ENCODE data around the gene PPA2.

The PPA2 gene

GRCh38 chr4:105389167-105389566 is 84.7 kb downstream of the PPA2 start:
- no peak for DNase-seq (ENCODE audit: low read depth)

GRCh38 chr4:105387466-105387865 is 86.4 kb downstream of the PPA2 start:
- no peak for DNase-seq (ENCODE audit: low read depth)

- no peak for DNase-seq (ENCODE audit: low read depth)
These were observed 87.8 kb downstream of the PPA2 start for GRCh38 chr4:105386012-105386411.

GRCh38 chr4:105374071-105374470 is 99.8 kb downstream of the PPA2 start:
- no peak for DNase-seq (ENCODE audit: low read depth)

GRCh38 chr4:105373324-105373723 is 100.5 kb downstream of the PPA2 start:
- DNase-seq (ENCODE audit: low read depth), result no peak

- no peak for DNase-seq (ENCODE audit: low read depth)
These were observed 103.9 kb downstream of the PPA2 start for GRCh38 chr4:105369988-105370387.

- DNase-seq (ENCODE audit: low read depth), result no peak
These were observed 112.8 kb downstream of the PPA2 start for GRCh38 chr4:105361053-105361452.

GRCh38 chr4:105357258-105357980 is 116.4 kb downstream of the PPA2 start:
- DNase-seq (ENCODE audit: low read depth), result no peak

- DNase-seq (ENCODE audit: low read depth), result no peak
These were observed 117.7 kb downstream of the PPA2 start for GRCh38 chr4:105356194-105356593.

GRCh38 chr4:105352826-105353225 is 121.0 kb downstream of the PPA2 start:
- no peak for DNase-seq (ENCODE audit: low read depth)

GRCh38 chr4:105351861-105352260 is 122.0 kb downstream of the PPA2 start:
- no peak for DNase-seq (ENCODE audit: low read depth)

GRCh38 chr4:105350859-105351490 is 122.9 kb downstream of the PPA2 start:
- no peak for DNase-seq (ENCODE audit: low read depth)

GRCh38 chr4:105348719-105349118 is 125.1 kb downstream of the PPA2 start:
- no peak for DNase-seq (ENCODE audit: low read depth)

- no peak for DNase-seq (ENCODE audit: low read depth)
These were observed 127.0 kb downstream of the PPA2 start for GRCh38 chr4:105346869-105347268.

- no peak for DNase-seq (ENCODE audit: low read depth)
These were observed 128.0 kb downstream of the PPA2 start for GRCh38 chr4:105345838-105346237.

GRCh38 chr4:105345358-105345757 is 128.5 kb downstream of the PPA2 start:
- no peak for DNase-seq (ENCODE audit: low read depth)

GRCh38 chr4:105344141-105344540 is 129.7 kb downstream of the PPA2 start:
- DNase-seq (ENCODE audit: low read depth), result no peak

- no peak for DNase-seq (ENCODE audit: low read depth)
These were observed 130.5 kb downstream of the PPA2 start for GRCh38 chr4:105343146-105343931.

- DNase-seq (ENCODE audit: low read depth), result no peak
These were observed 144.8 kb downstream of the PPA2 start for GRCh38 chr4:105329081-105329480.

- no peak for DNase-seq (ENCODE audit: low read depth)
These were observed 145.9 kb downstream of the PPA2 start for GRCh38 chr4:105327956-105328355.

GRCh38 chr4:105327222-105327621 is 146.6 kb downstream of the PPA2 start:
- DNase-seq (ENCODE audit: low read depth), result no peak

All from HS-27A (cell line).